H4 (cell line): ENCODE measurements around the gene MFAP3. TPM values are rescaled to one million over a fixed set of nuclear protein-coding genes. Genes with fewer than 3 reads are reported as not detected.
A peak's percentile ranks its signal among the peaks of the same experiment; 100 is the strongest.

Experiments
- DNase-seq: peaks from one replicate; pipeline ENCODE4 v3.0.0-alpha.2; 2015; ENCODE audit warnings: low spot score
- total RNA-seq: library from RNA; depleted of rRNA; stranded (reverse); fragments of >200 nt; shearing (Covaris generic); gene quantifications from 2 replicates; pipeline ENCODE4 v1.2.3, GENCODE V29; 2014; rRNA removed

MFAP3 gene
- total RNA-seq, 1 experiment from 2014 or later: 61.2 TPM

GRCh38 chr5:154092356-154093141 lies 53.8 kb downstream of the MFAP3 start:
- DNase-seq: peak; percentile 29

- no peak for DNase-seq
Measured at GRCh38 chr5:154093142-154093532, 54.4 kb downstream of the MFAP3 start.

- DNase-seq: no peak
Measured at GRCh38 chr5:154095904-154096303, 57.1 kb downstream of the MFAP3 start.

- no peak for DNase-seq
Measured at GRCh38 chr5:154097031-154097430, 58.3 kb downstream of the MFAP3 start.

GRCh38 chr5:154098465-154098864 lies 59.7 kb downstream of the MFAP3 start:
- DNase-seq: no peak

GRCh38 chr5:154101184-154101583 lies 62.4 kb downstream of the MFAP3 start:
- DNase-seq: no peak

- no peak for DNase-seq
Measured at GRCh38 chr5:154103233-154103632, 64.5 kb downstream of the MFAP3 start.

Other genes with a start within 250 kb of the MFAP3 start
- gene FAM114A2, start 57 bp upstream of the MFAP3 start, total RNA-seq: 14.6 and 28.9 TPM in 2 replicates
- gene GALNT10, start 151.8 kb downstream of the MFAP3 start, total RNA-seq: 22.8 and 33.2 TPM in 2 replicates